ENCODE results near the gene IRF5.
"Not testable (repeated sequence)": the region's sequence is repeated elsewhere in the genome, so short reads cannot be mapped to it uniquely, and the experiment has no call there.

Gene IRF5

DNA sequence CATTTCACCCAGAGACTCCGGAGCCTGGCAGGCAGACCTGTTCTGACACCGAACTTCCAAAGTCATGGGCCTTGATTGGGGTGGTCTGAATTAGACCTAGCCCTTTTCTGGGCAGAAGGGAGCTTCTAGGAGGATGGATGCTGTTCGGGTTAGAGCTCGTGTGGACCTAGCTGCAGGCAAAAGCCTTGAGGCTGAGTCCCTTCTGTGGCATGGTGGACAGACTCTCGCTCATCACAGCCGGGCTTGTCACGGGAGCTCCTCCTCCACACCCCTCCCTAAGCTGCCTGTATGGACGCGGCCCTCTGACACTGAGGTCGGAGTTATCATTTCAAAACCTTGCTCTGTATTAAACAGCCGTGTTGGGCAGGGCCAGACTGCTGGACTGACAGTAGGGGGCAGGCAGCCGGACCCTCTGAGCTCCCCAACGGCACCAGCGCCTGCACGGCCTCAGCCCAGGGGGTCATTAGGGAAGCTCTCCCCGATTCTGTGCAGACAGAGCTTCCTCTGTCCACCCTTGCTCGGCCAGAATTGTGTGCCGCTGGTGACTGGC, 2.2 kb downstream of the IRF5 start:
- Histone ChIP-seq H3K9me3 (replicated peaks in 1 of 11) (no peaks in the 10 kb centered on the region), H3K4me3 (peak overlapping the region in 7 of 10 experiments; percentile 13 to 92 (median 77); a peak in 15 of 20 replicates), H3K36me3 (peaks cover 0 to 35% (median 0%) of the 10 kb centered on the region in 11 experiments; a peak in 6 of 22 replicates), H3K9ac (peak overlapping the region in 10 of 11 experiments; percentile 18 to 90 (median 51); a peak in 15 of 22 replicates), H4K20me1 (peaks cover 0 to 38% (median 4%) of the 10 kb centered on the region in 11 experiments; a peak in 11 of 22 replicates), H3K27me3 (peaks cover 18 to 53% (median 50%) of the 10 kb centered on the region in 11 experiments; a peak in 21 of 22 replicates), H3K4me1 (peaks cover 61 to 89% (median 71%) of the 10 kb centered on the region in 10 experiments), H3K27ac (peak overlapping the region in 9 of 11 experiments; percentile 32 to 77 (median 72); a peak in 17 of 22 replicates), H3K4me2 (peak overlapping the region; percentile 88 to 99 (median 96))
- no peak for TF ChIP-seq Cebpa-rat (IDR thresholded peaks at IDR 0.05)

DNA sequence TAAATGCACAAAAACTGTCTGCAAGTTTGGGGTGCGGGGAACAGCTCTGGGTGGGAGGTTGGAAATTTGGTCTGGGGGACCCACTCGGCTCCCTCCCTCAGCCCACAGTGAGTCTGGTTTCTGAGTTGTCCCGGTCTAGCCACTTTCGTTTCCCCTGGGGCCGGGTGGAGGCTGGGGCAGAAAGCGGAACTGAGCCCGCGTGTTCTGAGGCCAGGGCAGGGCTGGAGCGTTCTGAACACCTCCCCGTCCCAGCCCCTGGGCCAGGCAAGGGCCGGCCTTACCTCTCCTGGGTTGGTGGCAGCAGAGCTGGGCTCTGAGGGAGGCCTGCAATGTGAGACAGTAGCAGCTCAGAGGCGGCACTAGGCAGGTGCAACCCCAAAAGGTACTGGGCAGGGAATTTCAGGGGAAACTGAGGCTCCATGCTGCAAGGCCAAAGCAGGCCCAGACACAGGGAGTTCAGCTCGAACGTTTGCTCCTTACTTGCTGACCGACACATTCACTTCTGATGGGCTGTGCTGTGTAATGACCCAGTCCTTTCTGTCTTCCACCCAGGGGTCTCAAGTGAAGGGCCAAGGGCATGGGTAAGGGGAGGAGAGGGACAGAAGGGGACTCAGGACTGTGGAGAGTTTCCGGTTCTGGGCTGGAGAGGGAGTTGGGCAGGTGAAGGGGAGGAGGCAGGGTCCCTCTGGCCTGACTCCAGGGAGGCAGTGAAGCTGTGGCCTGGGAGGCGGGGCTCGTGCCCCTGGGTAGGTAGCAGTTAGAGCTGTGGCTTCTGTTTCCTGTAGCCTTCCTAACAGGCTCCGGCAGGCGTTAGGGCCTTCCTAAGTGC, 3.0 kb downstream of the IRF5 start:
- Histone ChIP-seq H3K9me3 (replicated peaks in 1 of 11) (no peaks in the 10 kb centered on the region), H3K4me1 (peaks cover 61 to 86% (median 68%) of the 10 kb centered on the region in 10 experiments), H3K27ac (peak overlapping the region; percentile 4 to 77 (median 69); a peak in 19 of 22 replicates), H3K4me3 (peak overlapping the region in 8 of 10 experiments; percentile 13 to 92 (median 62); a peak in 15 of 20 replicates), H4K20me1 (peaks cover 0 to 46% (median 4%) of the 10 kb centered on the region in 11 experiments; a peak in 11 of 22 replicates), H3K27me3 (peaks cover 15 to 46% (median 42%) of the 10 kb centered on the region in 11 experiments; a peak in 21 of 22 replicates), H3K36me3 (peaks cover 0 to 43% (median 0%) of the 10 kb centered on the region in 11 experiments; a peak in 7 of 22 replicates), H3K4me2 (peak overlapping the region; percentile 88 to 99 (median 96)), H3K9ac (peak overlapping the region; percentile 26 to 90 (median 45); a peak in 19 of 22 replicates)
- no peak for TF ChIP-seq Cebpa-rat (IDR thresholded peaks at IDR 0.05)

DNA sequence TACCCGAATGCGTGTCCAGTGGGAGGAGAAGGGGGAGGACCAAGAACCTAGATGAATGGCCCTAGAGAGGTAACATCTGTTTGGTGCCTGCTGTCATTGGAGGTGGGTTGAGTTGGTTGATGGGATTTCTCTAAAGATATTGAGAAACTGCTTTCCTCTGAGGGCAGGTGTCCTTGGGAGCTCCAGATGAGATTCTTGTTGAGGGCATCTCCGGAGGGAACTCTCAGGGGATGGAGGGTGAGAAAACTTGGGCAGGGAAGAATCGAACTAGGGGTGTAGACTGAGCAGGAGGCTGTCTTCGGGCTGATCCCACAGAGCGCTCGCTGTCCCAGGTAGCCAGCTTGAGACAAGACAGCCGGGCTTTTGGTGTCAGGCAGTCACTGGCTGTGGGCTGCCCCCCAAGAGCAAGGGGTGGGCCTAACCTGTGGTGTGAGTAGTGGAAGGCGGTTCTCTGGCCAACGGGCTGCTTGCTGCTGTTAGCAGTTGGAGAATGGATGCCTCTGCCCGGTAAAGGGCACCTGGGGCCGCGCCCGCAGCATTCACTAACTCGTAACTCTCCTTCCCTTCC, 3.7 kb downstream of the IRF5 start:
- H3K27ac ChIP-seq = peak overlapping the region in 10 of 11 experiments; percentile 49 to 77 (median 65); a peak in 16 of 22 replicates
- H3K9ac ChIP-seq = peak overlapping the region in 8 of 11 experiments; percentile 26 to 90 (median 47); a peak in 13 of 22 replicates

DNA sequence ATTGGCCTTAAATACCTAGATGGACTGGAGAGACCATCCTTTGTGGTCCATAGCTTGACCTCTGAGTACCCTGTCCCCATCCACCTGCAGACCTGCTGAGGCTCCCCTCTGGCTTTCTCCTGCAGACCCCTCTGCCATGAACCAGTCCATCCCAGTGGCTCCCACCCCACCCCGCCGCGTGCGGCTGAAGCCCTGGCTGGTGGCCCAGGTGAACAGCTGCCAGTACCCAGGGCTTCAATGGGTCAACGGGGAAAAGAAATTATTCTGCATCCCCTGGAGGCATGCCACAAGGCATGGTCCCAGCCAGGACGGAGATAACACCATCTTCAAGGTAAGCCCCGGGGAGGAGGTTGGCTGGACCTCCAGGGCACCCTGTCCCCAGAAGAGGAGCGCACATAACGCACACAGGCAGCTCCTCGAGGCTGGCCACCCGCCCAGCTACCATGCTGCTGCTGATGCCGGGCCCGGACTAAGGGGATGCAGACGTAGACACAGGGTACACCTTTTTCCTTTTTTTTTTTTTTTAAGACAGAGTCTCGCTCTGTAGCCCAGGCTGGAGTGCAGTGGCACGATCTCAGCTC, 4.3 kb downstream of the IRF5 start:
- H3K27me3 ChIP-seq = peaks cover 4 to 32% (median 29%) of the 10 kb centered on the region in 11 experiments; a peak in 21 of 22 replicates
- peaks cover 0 to 56% (median 0%) of the 10 kb centered on the region in 11 experiments; a peak in 7 of 22 replicates for H3K36me3 ChIP-seq
- H3K9ac ChIP-seq = peak overlapping the region in 2 of 11 experiments; percentile 82 to 90; a peak in 1 of 22 replicates
- H3K4me1 ChIP-seq = peaks cover 62 to 85% (median 77%) of the 10 kb centered on the region in 10 experiments
- H3K4me2 ChIP-seq = peak overlapping the region; percentile 88 to 99 (median 96)
- no peaks in the 10 kb centered on the region for H3K9me3 ChIP-seq (replicated peaks in 1 of 11)
- no peak overlapping the region for H3K27ac ChIP-seq
- peaks cover 0 to 59% (median 4%) of the 10 kb centered on the region in 11 experiments; a peak in 11 of 22 replicates for H4K20me1 ChIP-seq
- TF ChIP-seq Cebpa-rat (IDR thresholded peaks at IDR 0.05) = no peak
- H3K4me3 ChIP-seq = no peak overlapping the region; a peak in 2 of 20 replicates

More for the DNA sequence above, 3.7 kb downstream of the IRF5 start:
- Histone ChIP-seq H3K4me2 (peak overlapping the region; percentile 88 to 99 (median 96)), H3K4me3 (peak overlapping the region in 7 of 10 experiments; percentile 23 to 92 (median 77); a peak in 11 of 20 replicates), H3K36me3 (peaks cover 0 to 50% (median 0%) of the 10 kb centered on the region in 11 experiments; a peak in 7 of 22 replicates), H4K20me1 (peaks cover 0 to 53% (median 4%) of the 10 kb centered on the region in 11 experiments; a peak in 11 of 22 replicates), H3K27me3 (peaks cover 10 to 39% (median 35%) of the 10 kb centered on the region in 11 experiments; a peak in 21 of 22 replicates), H3K9me3 (replicated peaks in 1 of 11) (no peaks in the 10 kb centered on the region), H3K4me1 (peaks cover 61 to 84% (median 72%) of the 10 kb centered on the region in 10 experiments)
- no peak for TF ChIP-seq Cebpa-rat (IDR thresholded peaks at IDR 0.05)

DNA sequence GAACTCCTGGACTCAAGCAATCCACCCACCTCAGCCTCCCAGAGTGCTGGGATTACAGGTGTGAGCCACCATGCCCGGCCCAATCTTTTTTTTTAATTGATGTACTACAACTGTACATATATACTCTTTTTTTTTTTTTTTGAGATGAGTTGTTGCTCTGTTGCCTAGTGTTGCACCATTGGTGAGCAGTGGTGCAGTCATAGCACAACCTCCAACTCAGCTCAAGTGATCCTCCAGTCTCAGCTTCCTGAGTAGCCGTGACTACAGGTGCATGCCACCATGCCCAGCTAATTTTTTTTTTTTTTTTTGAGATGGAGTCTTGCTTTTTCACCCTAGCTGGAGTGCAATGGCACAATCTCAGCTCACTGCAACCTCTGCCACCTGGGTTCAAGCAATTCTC, 5.5 kb downstream of the IRF5 start:
- peaks cover 0 to 71% (median 3%) of the 10 kb centered on the region in 11 experiments; a peak in 11 of 22 replicates for H4K20me1 ChIP-seq
- H3K27me3 ChIP-seq = peaks cover 0 to 20% (median 17%) of the 10 kb centered on the region in 11 experiments; a peak in 19 of 22 replicates
- peaks cover 0 to 68% (median 0%) of the 10 kb centered on the region in 11 experiments; a peak in 7 of 22 replicates for H3K36me3 ChIP-seq
- peaks cover 63 to 89% (median 78%) of the 10 kb centered on the region in 10 experiments for H3K4me1 ChIP-seq
- H3K4me2 ChIP-seq = peak overlapping the region in 5 of 11 experiments; percentile 24 to 73 (median 63); a peak in 5 of 22 replicates
- H3K9me3 ChIP-seq (replicated peaks in 1 of 11); H3K9ac ChIP-seq; H3K4me3 ChIP-seq; H3K27ac ChIP-seq: not testable (repeated sequence)

DNA sequence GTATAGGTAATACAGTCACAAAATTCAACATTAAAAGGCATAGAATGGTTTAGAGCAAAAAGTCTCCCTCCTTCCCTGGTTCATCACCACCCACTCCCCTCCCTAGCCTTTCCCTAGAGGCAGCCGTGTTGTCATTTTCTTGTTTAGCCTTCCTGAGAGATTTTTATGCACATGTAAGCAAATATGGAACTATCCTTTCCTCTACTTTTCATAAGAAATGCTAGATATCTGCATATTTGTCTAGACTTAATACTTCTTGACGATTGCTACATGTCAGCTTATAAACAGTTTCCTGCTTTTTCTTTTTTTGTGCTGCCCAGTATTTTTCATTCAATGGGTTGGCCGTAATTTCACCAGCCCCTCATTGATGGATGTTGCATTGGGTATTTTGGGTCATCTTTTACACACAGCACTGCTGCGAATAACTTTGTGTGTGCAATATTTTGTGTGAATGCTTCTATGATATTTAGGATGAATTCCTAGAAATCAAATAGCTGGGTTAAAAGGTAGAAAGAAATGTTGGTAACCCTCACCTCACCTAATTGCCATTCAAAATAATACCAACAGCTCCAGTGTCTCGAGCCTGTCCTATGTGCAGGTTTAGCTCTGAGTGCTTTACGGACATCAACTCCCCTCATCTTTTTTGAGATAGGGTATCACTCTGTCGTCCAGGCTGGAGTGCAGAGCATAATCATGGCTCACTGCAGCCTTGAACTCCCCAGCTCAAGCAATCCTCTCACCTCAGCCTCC, 6.9 kb downstream of the IRF5 start:
- H3K27ac ChIP-seq = no peak overlapping the region
- peaks cover 0 to 6% (median 3%) of the 10 kb centered on the region in 11 experiments; a peak in 16 of 22 replicates for H3K27me3 ChIP-seq
- no peaks in the 10 kb centered on the region for H3K9me3 ChIP-seq (replicated peaks in 1 of 11)
- TF ChIP-seq Cebpa-rat (IDR thresholded peaks at IDR 0.05) = no peak
- H3K9ac ChIP-seq = peak overlapping the region in 1 of 11 experiments; percentile 14; a peak in 2 of 22 replicates
- H3K4me3 ChIP-seq = no peak overlapping the region
- peaks cover 0 to 82% (median 0%) of the 10 kb centered on the region in 11 experiments; a peak in 7 of 22 replicates for H3K36me3 ChIP-seq
- H3K4me2 ChIP-seq = peak overlapping the region; percentile 3 to 82 (median 44); a peak in 16 of 22 replicates
- peaks cover 64 to 96% (median 79%) of the 10 kb centered on the region in 10 experiments for H3K4me1 ChIP-seq
- H4K20me1 ChIP-seq = peaks cover 0 to 85% (median 0%) of the 10 kb centered on the region in 11 experiments; a peak in 10 of 22 replicates

DNA sequence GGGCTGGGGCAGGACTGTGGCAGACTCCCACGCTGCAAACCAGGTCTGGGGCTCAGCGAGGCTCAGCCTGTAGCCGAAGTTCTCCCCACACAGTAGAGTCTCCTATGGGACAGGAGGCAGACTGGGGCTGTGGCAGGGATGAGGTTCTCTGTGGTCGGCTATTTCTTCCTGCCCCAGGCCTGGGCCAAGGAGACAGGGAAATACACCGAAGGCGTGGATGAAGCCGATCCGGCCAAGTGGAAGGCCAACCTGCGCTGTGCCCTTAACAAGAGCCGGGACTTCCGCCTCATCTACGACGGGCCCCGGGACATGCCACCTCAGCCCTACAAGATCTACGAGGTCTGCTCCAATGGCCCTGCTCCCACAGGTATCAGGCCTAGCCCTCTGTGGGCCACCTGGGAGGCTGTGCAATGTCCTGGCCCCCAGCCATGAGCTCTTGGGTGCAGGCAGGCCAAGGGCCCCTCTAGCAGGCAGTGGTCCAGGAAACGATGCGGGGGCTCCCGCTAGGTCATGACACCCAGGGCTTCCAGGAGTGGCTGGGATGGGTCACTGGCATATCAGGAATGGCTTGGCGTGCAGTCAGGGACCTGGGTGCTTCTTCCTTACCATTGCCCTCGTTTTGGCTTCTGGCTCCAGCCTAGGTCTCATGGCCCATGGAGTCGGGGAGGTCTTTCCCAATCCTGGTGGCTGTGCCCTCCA, 8.1 kb downstream of the IRF5 start:
- Histone ChIP-seq H3K9me3 (replicated peaks in 1 of 11) (no peaks in the 10 kb centered on the region), H4K20me1 (peaks cover 0 to 97% (median 0%) of the 10 kb centered on the region in 11 experiments; a peak in 10 of 22 replicates), H3K36me3 (peaks cover 0 to 94% (median 4%) of the 10 kb centered on the region in 11 experiments; a peak in 10 of 22 replicates), H3K4me3 (no peak overlapping the region), H3K27me3 (no peaks in the 10 kb centered on the region), H3K4me2 (no peak overlapping the region; a peak in 4 of 22 replicates), H3K27ac (no peak overlapping the region), H3K4me1 (peaks cover 55 to 98% (median 76%) of the 10 kb centered on the region in 10 experiments), H3K9ac (no peak overlapping the region)
- no peak for TF ChIP-seq Cebpa-rat (IDR thresholded peaks at IDR 0.05)
